ENCODE data around the gene GUSB.

DNA sequence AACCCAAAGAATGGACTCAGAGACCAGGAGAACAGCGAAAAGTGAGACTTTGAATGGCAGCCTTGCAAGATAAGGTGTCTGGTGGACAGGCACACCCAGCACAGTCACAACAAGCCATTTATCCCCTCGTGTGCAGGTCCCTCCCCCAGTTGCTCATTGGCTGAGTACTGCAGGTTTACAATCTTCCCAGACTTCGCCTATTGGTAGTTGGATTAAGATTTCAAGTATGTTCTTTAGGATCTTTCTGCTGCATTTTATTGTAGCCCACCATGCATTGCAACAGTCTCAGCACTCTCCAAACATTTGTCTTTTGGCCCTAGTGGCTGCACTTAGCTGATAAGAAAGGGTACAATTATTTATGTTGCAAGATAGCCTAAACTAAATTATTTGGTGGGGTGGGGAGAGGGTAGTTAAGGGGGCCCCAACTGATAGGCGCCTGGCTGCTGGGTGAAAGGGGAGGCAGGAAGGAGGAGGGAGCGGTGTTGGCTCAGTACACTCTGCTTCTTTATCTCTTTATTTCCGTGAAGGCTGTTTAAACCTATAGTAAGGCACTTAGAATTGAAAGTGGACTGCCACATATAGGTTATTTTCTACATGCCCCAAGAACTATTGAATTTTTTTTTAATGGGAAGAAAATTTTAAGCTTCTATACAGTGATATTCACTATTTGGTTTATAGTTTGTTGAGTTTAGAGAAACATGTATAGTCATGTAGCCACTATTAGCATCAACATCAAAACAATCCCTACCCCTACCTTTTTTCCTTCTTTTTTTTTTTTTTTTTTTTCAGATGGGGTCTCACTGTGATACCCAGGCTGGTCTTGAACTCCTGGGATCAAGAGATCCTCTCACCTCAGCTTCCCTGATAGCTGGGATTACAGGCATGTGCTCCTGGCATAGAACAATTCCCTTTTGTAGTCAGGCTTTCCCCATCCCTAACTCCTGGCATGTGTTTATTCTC lies 54.2 kb downstream of the GUSB start:
- TF ChIP-seq YY1 (IDR thresholded peaks at IDR 0.05; ENCODE audit: insufficient read depth, insufficient read length): no peak
- TF ChIP-seq SUZ12 (IDR thresholded peaks at IDR 0.05; ENCODE audit: extremely low read depth, insufficient read depth, insufficient read length): no peak
- TF ChIP-seq ZNF274 (IDR thresholded peaks at IDR 0.05; ENCODE audit: low read depth, low read length): no peak
